ENCODE results near the gene CD82.

- no peak for TF ChIP-seq CTCF (IDR thresholded peaks at IDR 0.05)
- TF ChIP-seq EZH2 (IDR thresholded peaks at IDR 0.05; ENCODE audit: borderline replicate concordance, insufficient read depth, low read depth, low read length, poor library complexity, severe bottlenecking) = no peak
Measured at GRCh38 chr11:44613153-44613552, 47.7 kb downstream of the CD82 start.
